Cardiac muscle cell (in vitro differentiated cells and primary cell): ENCODE results near the gene TATDN2. TPM values are rescaled to one million over a fixed set of nuclear protein-coding genes. Genes with fewer than 3 reads are reported as not detected.
"Not testable (repeated sequence)": the region's sequence is repeated elsewhere in the genome, so short reads cannot be mapped to it uniquely, and the experiment has no call there.

ENCODE experiments used
- DNase-seq, 2 donors: peaks; one replicate each; pipeline versions ENCODE4 v3.0.0 to v3.0.0-alpha.2; 2010 to 2017; ENCODE audit warnings: low read depth in 1 of 2, low spot score in 1 of 2
- H3K27ac ChIP-seq: fragments of 200-600 bp; sonication (generic); 2 replicates; pipeline ENCODE4 v1.5.1; 2016
- H3K27me3 ChIP-seq: fragments of 200-600 bp; sonication (generic); 2 replicates; pipeline ENCODE4 v1.6.0; 2016; ENCODE audit warnings: control low read depth
- H3K36me3 ChIP-seq: fragments of 200-600 bp; sonication (generic); 2 replicates; pipeline ENCODE4 v1.5.1; 2016; ENCODE audit warnings: control low read depth
- H3K4me1 ChIP-seq: fragments of 200-600 bp; sonication (generic); 2 replicates; pipeline ENCODE4 v1.8.1; 2017; ENCODE audit warnings: low read depth, mild to moderate bottlenecking, mixed run types
- H3K4me3 ChIP-seq: fragments of 200-600 bp; sonication (generic); 2 replicates; pipeline ENCODE4 v1.5.1; 2016; ENCODE audit warnings: mild to moderate bottlenecking
- H3K9me3 ChIP-seq: fragments of 200-600 bp; sonication (generic); 2 replicates; pipeline ENCODE4 v1.5.1; 2017; ENCODE audit warnings: low read depth, mild to moderate bottlenecking, control low read depth
- polyA plus RNA-seq: library from polyadenylated mRNA; unstranded; fragments of >200 nt; fragmentation: Nextera tagmentation; extraction: Ambion mirVana; gene quantifications from 2 replicates; pipeline ENCODE4 v1.2.1, GENCODE V29; 2016
- total RNA-seq: library from RNA; depleted of rRNA; stranded (reverse); fragments of >200 nt; gene quantifications from 2 replicates; pipeline ENCODE4 v1.2.3, GENCODE V29; 2016
- TF ChIP-seq, protein P1 (sequence below): IDR thresholded peaks from 2 replicates; pipeline ENCODE4 v1.5.1; 2012; ENCODE audit warnings: low read depth, mild to moderate bottlenecking, low read length

The TATDN2 gene
- total and polyA plus RNA-seq, 2 experiments from 2014 or later, result 7.7 to 13.1 TPM

DNA sequence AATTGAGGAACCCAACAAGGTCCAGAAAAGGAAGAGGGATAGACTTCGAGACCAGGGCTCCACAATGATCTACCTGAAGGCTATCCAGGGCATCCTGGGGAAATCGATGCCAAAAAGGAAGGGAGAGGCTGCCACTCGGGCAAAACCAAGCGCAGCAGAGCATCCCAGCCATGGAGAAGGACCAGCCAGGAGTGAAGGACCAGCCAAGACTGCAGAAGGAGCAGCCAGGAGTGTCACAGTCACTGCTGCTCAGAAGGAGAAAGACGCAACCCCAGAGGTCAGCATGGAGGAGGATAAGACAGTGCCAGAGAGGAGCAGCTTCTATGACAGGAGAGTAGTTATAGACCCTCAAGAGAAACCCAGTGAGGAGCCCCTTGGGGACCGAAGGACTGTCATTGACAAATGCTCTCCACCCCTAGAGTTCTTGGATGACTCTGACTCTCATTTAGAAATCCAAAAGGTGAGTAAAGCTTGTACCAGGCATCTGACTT, 12.0 kb downstream of the TATDN2 start:
- Histone ChIP-seq H3K27ac (no peak overlapping the region), H3K27me3 (no peaks in the 10 kb centered on the region), H3K4me1 (peaks cover 7% of the 10 kb centered on the region), H3K9me3 (no peaks in the 10 kb centered on the region), H3K36me3 (peaks cover 11% of the 10 kb centered on the region), H3K4me3 (no peak overlapping the region)
- TF ChIP-seq, protein P1, sequence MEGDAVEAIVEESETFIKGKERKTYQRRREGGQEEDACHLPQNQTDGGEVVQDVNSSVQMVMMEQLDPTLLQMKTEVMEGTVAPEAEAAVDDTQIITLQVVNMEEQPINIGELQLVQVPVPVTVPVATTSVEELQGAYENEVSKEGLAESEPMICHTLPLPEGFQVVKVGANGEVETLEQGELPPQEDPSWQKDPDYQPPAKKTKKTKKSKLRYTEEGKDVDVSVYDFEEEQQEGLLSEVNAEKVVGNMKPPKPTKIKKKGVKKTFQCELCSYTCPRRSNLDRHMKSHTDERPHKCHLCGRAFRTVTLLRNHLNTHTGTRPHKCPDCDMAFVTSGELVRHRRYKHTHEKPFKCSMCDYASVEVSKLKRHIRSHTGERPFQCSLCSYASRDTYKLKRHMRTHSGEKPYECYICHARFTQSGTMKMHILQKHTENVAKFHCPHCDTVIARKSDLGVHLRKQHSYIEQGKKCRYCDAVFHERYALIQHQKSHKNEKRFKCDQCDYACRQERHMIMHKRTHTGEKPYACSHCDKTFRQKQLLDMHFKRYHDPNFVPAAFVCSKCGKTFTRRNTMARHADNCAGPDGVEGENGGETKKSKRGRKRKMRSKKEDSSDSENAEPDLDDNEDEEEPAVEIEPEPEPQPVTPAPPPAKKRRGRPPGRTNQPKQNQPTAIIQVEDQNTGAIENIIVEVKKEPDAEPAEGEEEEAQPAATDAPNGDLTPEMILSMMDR, result no peak
- no peak for DNase-seq

DNA sequence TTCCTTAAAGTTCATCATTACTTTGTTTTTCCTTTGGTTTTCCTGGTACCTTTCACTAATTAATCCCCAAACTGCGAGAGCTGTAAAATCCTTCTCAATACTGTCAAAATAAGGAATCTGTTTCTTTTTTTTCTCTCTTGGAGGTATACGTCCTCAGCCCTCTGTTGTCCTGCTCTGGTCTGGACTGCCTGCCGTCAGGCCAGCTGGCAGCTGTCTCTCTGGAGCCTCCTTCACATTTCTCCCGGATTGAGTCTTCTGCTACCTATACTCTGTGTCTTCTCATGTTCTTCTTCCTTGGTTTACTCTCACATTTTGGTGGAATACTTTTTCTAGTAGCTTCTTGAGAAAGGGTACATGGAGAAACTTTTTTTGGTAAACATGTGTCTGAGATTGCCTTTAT, 13.8 kb downstream of the TATDN2 start:
- DNase-seq, result no peak
- H3K27me3 ChIP-seq, result no peaks in the 10 kb centered on the region
- TF ChIP-seq, protein P1, result no peak
- H3K4me1 ChIP-seq, result peaks cover 7% of the 10 kb centered on the region
- no peaks in the 10 kb centered on the region for H3K9me3 ChIP-seq
- H3K36me3 ChIP-seq, result peaks cover 11% of the 10 kb centered on the region
- H3K4me3 ChIP-seq, result no peak overlapping the region
- no peak overlapping the region for H3K27ac ChIP-seq

DNA sequence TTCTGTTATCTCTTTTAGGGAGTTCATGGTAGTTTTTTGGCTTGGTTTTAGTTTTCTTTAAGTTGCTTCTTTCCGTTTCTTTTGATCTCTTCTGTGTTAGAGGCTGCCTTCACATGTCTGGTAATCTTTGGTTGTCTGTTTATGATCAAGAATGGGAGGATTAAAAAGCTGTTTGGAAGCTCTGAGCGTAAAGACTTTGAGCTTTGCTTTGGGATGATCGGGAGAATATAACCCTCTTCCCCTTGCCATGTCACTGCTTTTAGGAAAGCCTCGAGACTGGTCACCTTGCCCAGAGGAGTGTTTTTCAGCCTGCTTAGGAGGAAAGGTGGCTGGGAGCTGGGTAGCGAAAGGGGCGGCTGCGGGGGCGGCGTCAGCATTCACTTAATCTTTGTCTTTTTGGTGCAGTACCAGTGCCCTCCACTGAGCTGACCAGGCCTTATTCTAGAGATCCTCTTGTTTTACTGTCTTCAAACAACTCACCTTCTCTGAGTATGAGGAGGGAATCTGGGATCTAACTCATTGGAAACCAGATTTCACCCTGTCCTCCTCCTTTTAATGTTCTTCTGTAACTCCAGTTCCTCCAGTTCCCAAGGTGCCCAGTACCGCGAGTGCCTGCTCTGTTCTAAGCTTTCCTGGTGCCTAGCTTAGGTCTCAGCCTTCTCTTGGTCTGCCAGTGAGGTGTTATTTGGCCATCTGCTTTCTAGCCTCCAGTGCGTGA, 15.5 kb downstream of the TATDN2 start:
- H3K9me3 ChIP-seq, result no peaks in the 10 kb centered on the region
- TF ChIP-seq, protein P1, result peak; percentile 59

DNA sequence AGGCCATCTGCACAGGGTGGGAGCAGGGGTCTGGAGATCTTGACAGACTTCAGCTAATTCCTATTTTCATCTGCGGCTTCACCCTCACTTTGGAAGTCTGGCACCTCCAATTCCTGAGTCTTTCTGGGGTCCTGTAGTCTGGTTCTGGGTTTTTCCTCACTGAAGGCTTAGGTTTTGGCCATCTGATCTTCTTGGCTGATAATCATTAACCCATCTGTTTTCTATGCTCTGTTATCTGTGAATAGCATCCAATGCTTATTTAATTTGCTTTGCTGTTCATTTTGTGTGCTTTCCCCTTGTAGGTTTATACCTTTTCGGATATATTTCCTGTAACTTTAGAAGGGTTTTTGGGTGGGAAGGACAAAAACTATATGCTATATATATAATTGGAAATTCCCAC, 17.6 kb downstream of the TATDN2 start:
- no peak overlapping the region for H3K27ac ChIP-seq
- H3K9me3 ChIP-seq, result no peaks in the 10 kb centered on the region
- peaks cover 7% of the 10 kb centered on the region for H3K4me1 ChIP-seq
- H3K4me3 ChIP-seq, result no peak overlapping the region
- H3K27me3 ChIP-seq, result no peaks in the 10 kb centered on the region
- DNase-seq, result no peak
- peaks cover 9% of the 10 kb centered on the region for H3K36me3 ChIP-seq
- TF ChIP-seq, protein P1, result no peak

More for the DNA sequence above, 15.5 kb downstream of the TATDN2 start:
- DNase-seq, result peak; percentile 62 to 70
- Histone ChIP-seq H3K27me3 (no peaks in the 10 kb centered on the region), H3K4me3 (no peak overlapping the region), H3K36me3 (peaks cover 11% of the 10 kb centered on the region), H3K4me1 (peaks cover 7% of the 10 kb centered on the region), H3K27ac (peak overlapping the region; percentile 51)

DNA sequence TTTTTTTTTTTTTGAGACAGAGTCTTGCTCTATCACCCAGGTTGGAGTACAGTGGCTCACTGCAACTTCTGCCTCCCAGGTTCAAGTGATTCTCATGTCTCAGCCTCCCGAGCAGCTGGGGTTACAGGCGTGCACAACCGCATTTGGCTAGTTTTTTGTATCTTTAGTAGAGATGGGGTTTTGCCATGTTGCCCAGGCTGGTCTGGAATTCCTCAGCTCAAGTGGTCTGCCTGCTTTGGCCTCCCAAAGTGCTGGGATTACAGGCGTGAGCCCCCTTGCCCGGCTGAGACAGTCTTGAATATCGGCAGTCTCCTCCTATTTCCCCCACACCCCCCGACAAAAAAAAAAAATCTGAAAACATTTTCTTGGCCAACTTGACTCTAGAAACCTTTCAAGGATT, 18.7 kb downstream of the TATDN2 start:
- not testable (repeated sequence) for H3K36me3 ChIP-seq, H3K27ac ChIP-seq, H3K27me3 ChIP-seq, H3K4me3 ChIP-seq, H3K9me3 ChIP-seq, H3K4me1 ChIP-seq, DNase-seq

DNA sequence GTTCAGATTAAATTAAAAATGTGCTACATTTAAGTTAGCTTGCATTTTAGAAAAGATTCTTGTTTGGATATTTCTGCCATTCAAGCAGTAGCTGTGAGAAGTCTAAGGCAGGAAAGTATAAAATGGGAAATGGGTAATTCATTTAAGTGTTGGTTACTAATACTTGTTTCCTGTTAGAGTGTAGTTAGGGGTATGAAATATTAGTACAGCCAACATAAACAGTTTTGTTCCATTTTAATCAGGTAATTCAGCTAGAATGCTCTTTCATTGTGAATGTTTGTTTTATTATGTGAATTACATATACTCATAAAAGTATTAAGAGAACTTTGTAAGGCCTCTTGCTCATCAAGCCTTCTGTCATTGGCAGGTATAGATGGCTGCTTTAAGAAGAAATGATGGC, 19.9 kb downstream of the TATDN2 start:
- peaks cover 8% of the 10 kb centered on the region for H3K36me3 ChIP-seq
- no peak overlapping the region for H3K27ac ChIP-seq
- TF ChIP-seq, protein P1, result no peak
- peaks cover 7% of the 10 kb centered on the region for H3K4me1 ChIP-seq
- no peaks in the 10 kb centered on the region for H3K27me3 ChIP-seq
- no peak for DNase-seq
- no peak overlapping the region for H3K4me3 ChIP-seq
- H3K9me3 ChIP-seq, result no peaks in the 10 kb centered on the region
